HG03097 (cell line): ENCODE data around the gene APMAP.

Source experiments
- ATAC-seq: cut with Tn5 transposase; IDR thresholded peaks from one replicate; pipeline ENCODE4 v1.9.1; 2021; ENCODE audit not compliant: unreplicated experiment, low FRiP score

The APMAP gene

GRCh38 chr20:24990810-24991252, 1.7 kb downstream of the APMAP start:
- no peak for ATAC-seq

DNA sequence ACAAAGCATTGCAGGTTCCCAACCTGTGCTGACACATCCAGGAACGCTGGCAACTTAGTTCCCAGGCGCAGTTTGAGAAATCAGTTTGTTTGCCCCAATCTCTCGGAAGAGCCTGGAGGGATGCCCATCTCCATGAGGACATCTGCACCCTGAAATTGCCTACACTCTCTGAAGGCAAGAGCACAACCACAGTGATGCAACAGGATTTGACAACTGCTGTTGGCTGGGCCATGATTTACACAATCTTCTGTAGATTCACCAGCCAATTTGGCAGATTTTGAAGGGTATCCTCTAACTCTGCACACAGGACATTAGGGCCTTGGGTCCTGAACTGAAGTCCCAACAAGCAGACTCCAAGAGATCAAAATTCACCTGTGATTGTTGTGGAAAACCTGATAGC, 3.4 kb downstream of the APMAP start:
- no peak for ATAC-seq

GRCh38 chr20:24987873-24988835, 4.4 kb downstream of the APMAP start:
- no peak for ATAC-seq

- ATAC-seq: no peak
Measured at GRCh38 chr20:24987244-24987643, 5.3 kb downstream of the APMAP start.

- no peak for ATAC-seq
Measured at GRCh38 chr20:24986436-24987015, 6.0 kb downstream of the APMAP start.

DNA sequence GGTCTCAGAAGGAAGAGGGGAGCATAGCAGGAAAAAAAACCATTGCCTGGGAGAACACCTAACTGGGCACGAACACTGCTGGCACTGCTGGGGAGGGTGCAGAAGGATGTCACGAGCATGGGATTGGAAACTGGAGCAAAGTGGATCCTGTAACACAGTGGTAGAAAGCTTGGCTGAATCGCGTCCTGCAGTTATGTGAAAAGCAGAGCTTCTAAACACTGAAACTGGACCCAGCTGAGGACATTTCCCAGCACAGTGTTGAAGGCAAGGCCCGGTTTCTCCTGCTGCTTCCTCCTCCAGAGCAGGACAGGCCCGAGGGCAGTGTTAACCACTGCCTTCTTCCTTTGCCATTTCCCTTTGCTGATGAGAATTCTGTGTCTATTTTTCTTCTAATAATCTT, 6.7 kb downstream of the APMAP start:
- ATAC-seq: no peak

DNA sequence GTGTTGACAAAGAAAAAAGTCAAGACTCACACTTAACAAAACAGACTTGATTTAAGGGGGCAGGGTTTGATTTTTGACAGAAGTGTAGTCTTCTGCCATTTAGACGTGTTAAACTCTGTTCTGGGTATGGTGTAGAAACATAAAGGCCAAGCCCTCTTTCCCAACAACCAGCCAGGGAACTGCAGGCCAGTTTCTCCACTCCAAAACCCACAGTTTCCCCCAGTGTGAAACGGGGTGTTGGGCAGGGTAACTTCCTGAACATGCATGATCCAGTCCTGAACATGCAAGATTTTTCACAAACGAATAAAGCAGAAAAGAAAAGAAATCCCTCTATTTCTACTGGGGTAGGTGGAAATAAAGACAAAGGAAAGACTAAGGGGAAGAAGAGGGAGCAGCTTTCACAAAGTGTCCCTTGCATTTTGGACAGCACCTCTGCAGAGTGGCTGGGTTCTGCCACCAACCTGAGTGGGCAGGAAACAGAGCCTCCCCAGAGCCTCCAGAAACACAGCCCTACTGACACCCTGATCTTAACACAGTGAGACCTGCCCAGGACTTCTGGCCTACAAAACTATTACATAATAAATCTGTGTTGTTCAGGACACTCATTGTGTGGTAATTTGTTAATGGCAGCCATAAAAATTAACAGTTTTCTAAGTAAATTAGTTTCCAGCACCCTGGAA, 7.5 kb downstream of the APMAP start:
- no peak for ATAC-seq

DNA sequence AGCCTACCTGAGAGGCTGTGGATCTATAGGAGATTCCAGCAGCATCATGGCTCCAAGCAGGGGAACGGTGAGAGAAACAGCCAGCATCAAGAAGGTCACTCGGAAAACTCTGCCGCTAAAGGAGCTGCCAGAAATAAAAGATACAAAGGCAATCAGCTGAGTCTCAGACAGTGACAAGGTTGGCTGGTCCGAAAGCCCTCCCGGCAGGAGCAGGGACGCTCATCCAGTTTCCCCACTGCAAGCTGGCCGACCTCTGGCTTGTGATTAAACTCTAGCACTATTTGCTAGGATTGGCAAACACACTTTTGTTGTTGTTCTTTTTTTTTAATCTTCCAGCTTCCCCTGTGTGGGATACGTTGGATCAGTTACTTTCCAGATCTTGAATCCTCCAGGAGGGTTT, 8.7 kb downstream of the APMAP start:
- no peak for ATAC-seq

DNA sequence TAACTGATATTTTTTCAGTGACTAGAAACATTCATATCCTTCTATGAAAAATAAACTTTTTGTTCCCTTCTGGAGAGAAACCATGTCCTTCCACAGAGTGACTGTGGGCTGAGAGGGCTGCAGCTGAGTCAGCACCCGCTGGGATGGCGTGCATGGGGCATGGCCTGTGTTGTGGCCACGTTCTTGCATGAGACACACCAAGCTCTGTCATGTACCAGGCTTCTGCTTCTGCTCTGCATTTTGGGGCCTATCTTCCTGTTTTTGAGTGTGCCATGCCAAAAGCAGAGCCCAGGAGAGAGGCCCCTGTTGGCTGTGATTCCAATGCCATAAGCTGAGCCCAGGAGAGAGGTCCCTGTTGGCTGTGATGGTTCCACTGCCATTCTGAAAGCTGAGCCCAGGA, 10.8 kb downstream of the APMAP start:
- no peak for ATAC-seq

- no peak for ATAC-seq
Measured at GRCh38 chr20:24981282-24981681, 11.3 kb downstream of the APMAP start.

DNA sequence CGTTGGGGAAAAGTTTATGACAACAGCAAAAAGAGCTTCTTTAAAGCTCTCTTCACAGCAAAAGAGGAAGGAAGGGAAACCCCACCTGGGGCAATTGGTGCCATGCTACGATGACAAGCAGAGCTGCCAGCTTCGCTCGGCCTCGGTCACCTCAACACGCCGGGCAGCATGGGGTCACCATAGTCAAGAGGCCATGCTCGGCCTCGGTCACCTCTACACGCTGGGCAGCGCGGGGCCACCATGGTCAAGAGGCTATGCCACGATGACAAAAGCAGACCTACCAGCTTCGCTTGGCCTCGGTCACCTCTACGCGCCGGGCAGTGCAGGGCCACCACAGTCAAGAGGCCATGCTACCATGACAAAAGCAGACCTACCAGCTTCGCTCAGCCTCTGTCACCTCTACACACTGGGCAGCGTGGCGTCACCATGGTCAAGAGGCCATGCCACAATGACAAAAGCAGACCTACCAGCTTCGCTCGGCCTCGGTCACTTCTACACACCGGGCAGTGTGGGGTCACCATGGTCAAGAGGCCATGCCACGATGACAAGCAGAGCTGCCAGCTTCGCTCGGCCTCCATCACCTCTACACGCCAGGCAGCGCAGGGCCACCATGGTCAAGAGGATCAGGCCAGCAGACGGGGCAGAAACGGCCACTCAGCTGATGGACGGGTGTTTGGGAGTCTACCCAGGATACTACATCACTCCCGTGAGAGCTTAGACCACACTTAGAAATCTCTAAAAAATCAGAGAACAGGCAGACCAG, 12.1 kb downstream of the APMAP start:
- no peak for ATAC-seq

DNA sequence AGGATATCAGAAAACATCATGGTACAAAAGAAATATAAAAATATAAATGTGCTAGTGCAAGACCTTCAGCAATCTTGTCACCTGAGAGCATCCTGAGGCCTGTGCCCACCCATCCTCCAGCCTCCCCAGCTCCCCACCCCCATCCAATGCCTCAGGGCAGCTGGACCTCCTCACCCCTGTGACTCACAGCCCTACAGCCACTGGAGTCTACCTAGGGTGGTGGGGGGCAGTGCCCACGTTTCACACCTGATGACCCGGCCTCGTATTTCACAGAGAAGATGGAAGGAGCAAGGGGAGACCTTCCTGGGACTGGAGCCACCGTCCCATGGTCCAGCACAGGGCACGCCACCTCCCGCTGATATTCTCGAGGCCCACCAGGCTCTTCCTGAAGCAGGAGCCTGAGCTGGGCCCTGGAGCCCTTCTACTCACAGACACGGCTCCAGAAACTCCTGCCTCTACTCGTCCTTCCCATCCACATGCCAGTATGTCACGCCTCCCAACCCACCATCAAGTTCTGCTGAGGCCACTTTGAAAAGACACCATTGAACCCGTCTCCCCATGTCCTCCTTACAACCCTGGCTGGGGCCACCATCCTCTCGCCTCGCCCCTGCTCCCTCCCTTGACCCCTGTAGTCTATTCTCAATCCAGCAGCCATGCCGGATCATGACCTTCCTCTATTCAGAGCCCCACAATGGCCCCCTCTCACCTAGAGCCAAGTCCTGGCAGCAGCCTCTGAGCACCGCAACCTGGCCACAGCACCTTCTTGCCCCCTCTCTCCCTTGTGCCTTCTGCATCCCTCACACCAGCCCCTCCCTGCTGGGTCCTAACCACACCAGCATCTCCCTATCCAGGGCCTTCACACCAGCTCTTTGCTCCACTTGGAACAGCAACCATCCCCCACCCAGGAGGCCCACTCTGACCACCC, 13.3 kb downstream of the APMAP start:
- ATAC-seq: no peak

DNA sequence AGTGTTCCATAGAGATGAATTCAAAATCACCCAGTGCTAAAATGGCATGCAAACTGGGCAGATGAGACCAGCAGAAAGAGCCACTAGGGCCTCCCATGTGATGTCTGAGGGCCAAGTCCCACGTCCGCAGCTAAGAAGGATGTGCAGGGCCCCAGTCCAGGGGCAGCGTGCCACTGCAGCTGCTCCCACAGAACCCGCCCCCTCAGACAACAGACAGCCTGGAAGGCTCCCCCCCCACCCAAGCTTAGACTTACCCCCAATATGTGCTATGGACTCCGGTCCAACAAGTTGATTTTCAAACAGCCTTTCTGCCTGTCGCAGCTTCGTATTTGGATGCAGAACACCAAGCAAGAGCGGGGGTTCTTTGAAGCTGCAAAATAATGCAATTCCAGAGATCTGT, 14.0 kb downstream of the APMAP start:
- no peak for ATAC-seq

DNA sequence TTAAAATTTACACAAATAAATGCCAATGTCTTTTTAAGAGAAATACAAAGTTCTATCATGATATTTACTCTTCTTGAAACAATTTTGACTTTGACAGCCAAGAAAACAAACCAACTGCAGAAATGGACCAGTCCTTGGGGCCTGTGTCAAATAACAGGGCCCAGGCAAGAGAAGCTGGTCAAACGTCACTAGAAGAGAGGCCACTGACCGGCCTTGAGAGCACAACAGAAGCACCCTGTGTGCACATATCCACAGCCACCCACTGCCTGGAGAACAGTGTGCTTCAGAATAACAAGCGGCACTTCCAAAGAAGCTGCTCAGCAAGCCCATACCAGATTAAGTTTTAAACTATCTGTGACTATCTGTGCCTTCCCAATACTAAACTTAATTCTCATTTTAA, 14.8 kb downstream of the APMAP start:
- no peak for ATAC-seq

- ATAC-seq: no peak
Measured at GRCh38 chr20:24977336-24977735, 15.2 kb downstream of the APMAP start.

DNA sequence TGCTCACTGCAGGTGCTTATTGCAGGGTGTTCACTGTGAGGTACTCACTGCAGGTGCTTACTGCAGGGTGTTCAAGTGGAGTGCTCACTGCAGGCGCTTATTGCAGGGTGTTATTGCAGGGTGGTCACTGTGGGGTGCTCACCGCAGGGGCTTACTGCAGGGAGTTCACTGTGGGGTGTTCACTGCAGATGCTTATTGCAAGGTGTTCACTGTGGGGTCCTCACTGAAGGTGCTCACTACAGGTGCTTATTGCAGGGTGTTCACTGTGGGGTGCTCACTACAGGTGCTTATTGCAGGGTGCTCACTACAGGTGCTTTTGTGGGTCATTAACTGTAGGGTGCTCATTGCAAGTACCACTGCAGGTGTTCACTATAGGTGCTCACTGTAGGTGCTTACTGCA, 20.2 kb downstream of the APMAP start:
- no peak for ATAC-seq

DNA sequence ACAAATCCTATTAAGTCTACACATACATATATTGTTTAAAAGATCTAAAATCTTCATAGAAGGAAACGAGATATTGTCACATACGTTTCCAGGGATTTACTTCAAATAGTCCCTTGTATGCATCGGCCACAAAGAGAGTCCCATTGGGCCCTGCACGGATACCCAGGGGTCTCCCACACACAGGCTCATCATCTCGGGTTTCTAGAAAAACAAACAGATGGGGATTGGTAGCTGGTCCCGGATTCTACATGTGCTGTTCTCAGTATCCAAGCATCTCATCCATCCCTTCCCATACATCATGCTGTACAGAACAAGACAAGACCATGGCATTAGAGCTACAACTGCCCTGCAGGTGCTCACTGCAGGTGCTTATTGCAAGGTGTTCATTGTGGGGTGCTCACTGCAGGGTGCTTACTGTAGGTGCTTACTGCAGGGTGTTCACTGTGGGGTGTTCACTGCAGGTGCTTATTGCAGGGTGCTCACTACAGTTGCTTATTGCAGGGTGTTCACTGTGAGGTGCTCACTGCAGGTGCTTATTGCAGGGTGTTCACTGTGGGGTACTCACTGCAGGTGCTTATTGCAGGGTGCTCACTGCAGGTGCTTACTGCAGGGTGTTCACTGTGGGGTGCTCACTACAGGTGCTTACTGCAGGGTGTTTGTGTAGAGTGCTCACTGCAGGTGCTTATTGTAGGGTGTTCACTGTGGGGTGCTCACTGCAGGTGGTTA, 21.0 kb downstream of the APMAP start:
- ATAC-seq: no peak

DNA sequence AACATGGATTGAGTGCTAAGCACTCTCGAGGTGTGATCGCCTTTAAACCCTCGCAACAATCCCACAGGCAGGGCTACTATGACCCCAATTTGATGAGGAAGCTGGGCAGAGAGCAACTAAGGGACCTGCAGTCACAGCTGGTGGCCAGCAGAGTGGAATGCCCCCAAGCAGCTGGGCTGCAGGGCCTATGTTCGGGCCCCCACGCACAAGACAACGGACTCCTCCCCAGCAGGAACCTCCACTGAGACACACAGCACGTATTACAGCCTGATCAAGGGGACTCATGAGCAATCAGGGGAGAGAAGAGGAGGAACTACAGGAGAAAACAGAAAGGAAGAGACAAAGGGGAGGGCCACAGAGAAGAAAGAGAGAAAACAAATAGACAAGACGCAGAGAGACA, 21.8 kb downstream of the APMAP start:
- no peak for ATAC-seq

GRCh38 chr20:24970030-24970553, 22.5 kb downstream of the APMAP start:
- ATAC-seq: no peak
